CD14-positive monocyte (primary cell): ENCODE measurements around the gene TSNAX. TPM values are rescaled to one million over a fixed set of nuclear protein-coding genes. Genes with fewer than 3 reads are reported as not detected.

ENCODE experiments used
- DNase-seq, 3 donors: peaks; one replicate each; pipeline ENCODE4 v3.0.0-alpha.2; 2011 to 2022
- H2AFZ ChIP-seq: 2 replicates; pipeline ENCODE4 v1.6.0; 2012; ENCODE audit warnings: mild to moderate bottlenecking, low read depth, low read length, inconsistent platforms; ENCODE audit not compliant: insufficient read depth, poor library complexity, severe bottlenecking
- H3K27ac ChIP-seq, 2 donors: 1 replicate in 1 of 2; 2 replicates in 1 of 2; pipeline ENCODE4 v1.5.1; 2012 to 2013; ENCODE audit warnings: low read length in 2 of 2, control low read depth in 1 of 2, inconsistent platforms in 1 of 2, low read depth in 1 of 2, mild to moderate bottlenecking in 1 of 2
- H3K27me3 ChIP-seq, 2 donors: one replicate each; pipeline versions ENCODE4 v1.6.0 to v1.6.1; 2011 to 2013; ENCODE audit warnings: low read length in 2 of 2; ENCODE audit not compliant: control insufficient read depth in 2 of 2, insufficient read depth in 2 of 2
- H3K36me3 ChIP-seq, 2 donors: replicated peaks in 1 of 2; 1 replicate in 1 of 2; 2 replicates in 1 of 2; pipeline versions ENCODE4 v1.5.1 to v1.6.1; 2012 to 2013; ENCODE audit warnings: low read length in 2 of 2, control low read depth in 1 of 2, inconsistent platforms in 1 of 2, mild to moderate bottlenecking in 1 of 2; ENCODE audit not compliant: insufficient read depth in 2 of 2, control insufficient read depth in 1 of 2
- H3K4me1 ChIP-seq, 2 donors: 1 replicate in 1 of 2; 2 replicates in 1 of 2; pipeline versions ENCODE4 v1.5.1 to v1.6.1; 2012 to 2013; ENCODE audit warnings: low read length in 2 of 2, control low read depth in 1 of 2, inconsistent platforms in 1 of 2, mild to moderate bottlenecking in 1 of 2, moderate library complexity in 1 of 2; ENCODE audit not compliant: insufficient read depth in 2 of 2, control insufficient read depth in 1 of 2
- H3K4me2 ChIP-seq: replicated peaks from 2 replicates; pipeline ENCODE3; 2012; ENCODE audit warnings: low read length, moderate library complexity, mild to moderate bottlenecking; ENCODE audit not compliant: poor library complexity, severe bottlenecking; ENCODE audit errors: extremely low read depth
- H3K4me3 ChIP-seq, 3 experiments: fragments of 200-600 bp in 1 of 3; sonication (generic) in 1 of 3; replicated peaks in 1 of 3; 1 replicate in 2 of 3; 2 replicates in 1 of 3; pipeline ENCODE4 v1.5.1; 2011 to 2013; ENCODE audit warnings: low read length in 3 of 3, mild to moderate bottlenecking in 3 of 3, control low read depth in 2 of 3, low read depth in 2 of 3, inconsistent platforms in 1 of 3, moderate library complexity in 1 of 3
- H3K79me2 ChIP-seq: 2 replicates; pipeline ENCODE4 v1.6.0; 2012; ENCODE audit warnings: mild to moderate bottlenecking, control low read depth, inconsistent platforms, low read length, moderate library complexity; ENCODE audit not compliant: insufficient read depth
- H3K9ac ChIP-seq: 2 replicates; pipeline ENCODE4 v1.6.0; 2017; ENCODE audit warnings: low read length, mild to moderate bottlenecking; ENCODE audit not compliant: insufficient read depth, poor library complexity, severe bottlenecking
- H3K9me3 ChIP-seq, 2 donors: replicated peaks in 1 of 2; 1 replicate in 1 of 2; 2 replicates in 1 of 2; pipeline versions ENCODE4 v1.5.1 to v1.6.1; 2012 to 2013; ENCODE audit warnings: low read length in 2 of 2, control low read depth in 1 of 2; ENCODE audit not compliant: control insufficient read depth in 1 of 2, insufficient read depth in 1 of 2
- H4K20me1 ChIP-seq: 2 replicates; pipeline ENCODE4 v1.6.0; 2012; ENCODE audit warnings: mild to moderate bottlenecking, low read length, control low read depth, moderate library complexity; ENCODE audit not compliant: insufficient read depth
- H3K27ac Mint-ChIP-seq, 7 donors: one replicate each; pipeline ENCODE4 v1.8.0; 2020; ENCODE audit warnings: mild to moderate bottlenecking in 7 of 7, mixed read lengths in 7 of 7, moderate library complexity in 6 of 7, inconsistent platforms in 2 of 7
- H3K27me3 Mint-ChIP-seq, 3 donors: one replicate each; pipeline ENCODE4 v1.8.0; 2021 to 2022; ENCODE audit warnings: low read depth in 3 of 3, mild to moderate bottlenecking in 3 of 3, mixed read lengths in 3 of 3, moderate library complexity in 3 of 3, inconsistent platforms in 1 of 3
- H3K36me3 Mint-ChIP-seq, 2 donors: one replicate each; pipeline ENCODE4 v1.8.0; 2020; ENCODE audit warnings: mixed read lengths in 2 of 2, inconsistent platforms in 1 of 2, mild to moderate bottlenecking in 1 of 2
- H3K4me1 Mint-ChIP-seq: one replicate; pipeline ENCODE4 v1.8.0; 2020; ENCODE audit warnings: mild to moderate bottlenecking, mixed read lengths
- H3K4me3 Mint-ChIP-seq, 2 donors: one replicate each; pipeline ENCODE4 v1.8.0; 2020; ENCODE audit warnings: mild to moderate bottlenecking in 2 of 2, mixed read lengths in 2 of 2, moderate library complexity in 1 of 2
- H3K9me3 Mint-ChIP-seq, 7 donors: one replicate each; pipeline ENCODE4 v1.8.0; 2020 to 2022; ENCODE audit warnings: mixed read lengths in 7 of 7, mild to moderate bottlenecking in 6 of 7, moderate library complexity in 6 of 7, inconsistent platforms in 2 of 7
- WGBS: methylation state at CpG from one replicate; pipeline ENCODE4 v1.1.5; 2013; ENCODE audit warnings: missing lambda C conversion rate; ENCODE audit not compliant: insufficient coverage; 5-methylcytosine and 5-hydroxymethylcytosine counted together
- intact Hi-C, 2 donors: fragments of 100-400 bp; cut with micrococcal nuclease; formaldehyde crosslinking; loops; one replicate each; pipeline versions ENCODE4 v1.15.0 to v1.15.1; 2023
- polyA plus RNA-seq, 3 donors: library from polyadenylated mRNA; depleted of rRNA in 1 of 3; unstranded in 2 of 3; stranded (reverse) in 1 of 3; fragments of 300-500 nt in 2 of 3; fragments of >200 nt in 1 of 3; fragmentation: Illumina TruSeq in 2 of 3; gene quantifications; 1 replicate in 2 of 3; 2 replicates in 1 of 3; pipeline ENCODE4 v1.2.3, GENCODE V29; 2012 to 2021
- TF ChIP-seq, protein P1 (sequence below): fragments of 200-600 bp; IDR thresholded peaks from one replicate; pipeline ENCODE4 v1.8.0; 2022; ENCODE audit warnings: antibody characterized with exemption, mild to moderate bottlenecking

The TSNAX gene
- polyA plus RNA-seq, 3 donors, result 15.6 to 86.9 (median 82.0) TPM

DNA sequence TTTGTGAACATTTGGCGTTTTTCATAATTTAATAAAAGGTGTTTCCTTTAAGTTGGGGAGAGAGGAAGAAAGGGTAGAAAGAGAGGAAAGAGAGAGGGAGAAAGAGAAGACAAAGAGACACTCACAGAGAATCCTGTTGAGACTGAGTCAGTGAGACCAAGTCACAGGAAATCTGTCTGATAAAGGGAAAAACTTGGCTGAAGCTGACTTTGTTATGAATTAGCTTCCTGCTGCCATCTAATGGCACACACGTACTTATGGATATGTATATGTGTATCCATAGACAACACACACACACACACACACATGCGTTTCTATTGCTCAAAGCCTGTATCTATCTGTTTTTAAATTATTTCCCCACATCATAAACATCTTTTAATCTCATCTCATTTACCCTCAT, 55.6 kb downstream of the TSNAX start:
- H3K79me2 ChIP-seq, result no peaks in the 10 kb centered on the region
- no peaks in the 10 kb centered on the region for H4K20me1 ChIP-seq
- no peaks in the 10 kb centered on the region for H3K36me3 ChIP-seq
- no peak overlapping the region for H3K27ac ChIP-seq
- no peaks in the 10 kb centered on the region for H3K9me3 ChIP-seq
- Mint-ChIP-seq H3K4me1 (peaks cover 6% of the 10 kb centered on the region), H3K36me3 (no peaks in the 10 kb centered on the region), H3K27ac (peak overlapping the region in 2 of 7 donors; percentile 1 to 6), H3K4me3 (no peak overlapping the region), H3K27me3 (peaks cover 0 to 2% (median 2%) of the 10 kb centered on the region in 3 donors), H3K9me3 (no peaks in the 10 kb centered on the region)
- no peak overlapping the region for H3K4me3 ChIP-seq
- no peak overlapping the region for H3K9ac ChIP-seq
- no peaks in the 10 kb centered on the region for H3K27me3 ChIP-seq
- intact Hi-C loops, result no loop called here
- peaks cover 0 to 5% of the 10 kb centered on the region in 2 donors for H3K4me1 ChIP-seq
- no peak overlapping the region for H2AFZ ChIP-seq
- TF ChIP-seq, protein P1, sequence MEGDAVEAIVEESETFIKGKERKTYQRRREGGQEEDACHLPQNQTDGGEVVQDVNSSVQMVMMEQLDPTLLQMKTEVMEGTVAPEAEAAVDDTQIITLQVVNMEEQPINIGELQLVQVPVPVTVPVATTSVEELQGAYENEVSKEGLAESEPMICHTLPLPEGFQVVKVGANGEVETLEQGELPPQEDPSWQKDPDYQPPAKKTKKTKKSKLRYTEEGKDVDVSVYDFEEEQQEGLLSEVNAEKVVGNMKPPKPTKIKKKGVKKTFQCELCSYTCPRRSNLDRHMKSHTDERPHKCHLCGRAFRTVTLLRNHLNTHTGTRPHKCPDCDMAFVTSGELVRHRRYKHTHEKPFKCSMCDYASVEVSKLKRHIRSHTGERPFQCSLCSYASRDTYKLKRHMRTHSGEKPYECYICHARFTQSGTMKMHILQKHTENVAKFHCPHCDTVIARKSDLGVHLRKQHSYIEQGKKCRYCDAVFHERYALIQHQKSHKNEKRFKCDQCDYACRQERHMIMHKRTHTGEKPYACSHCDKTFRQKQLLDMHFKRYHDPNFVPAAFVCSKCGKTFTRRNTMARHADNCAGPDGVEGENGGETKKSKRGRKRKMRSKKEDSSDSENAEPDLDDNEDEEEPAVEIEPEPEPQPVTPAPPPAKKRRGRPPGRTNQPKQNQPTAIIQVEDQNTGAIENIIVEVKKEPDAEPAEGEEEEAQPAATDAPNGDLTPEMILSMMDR, result no peak
- peak in 1 of 3 donors; percentile 5 for DNase-seq
- no CpG with 5 or more reads among the region's 3 CpGs for WGBS
- no peak overlapping the region for H3K4me2 ChIP-seq

DNA sequence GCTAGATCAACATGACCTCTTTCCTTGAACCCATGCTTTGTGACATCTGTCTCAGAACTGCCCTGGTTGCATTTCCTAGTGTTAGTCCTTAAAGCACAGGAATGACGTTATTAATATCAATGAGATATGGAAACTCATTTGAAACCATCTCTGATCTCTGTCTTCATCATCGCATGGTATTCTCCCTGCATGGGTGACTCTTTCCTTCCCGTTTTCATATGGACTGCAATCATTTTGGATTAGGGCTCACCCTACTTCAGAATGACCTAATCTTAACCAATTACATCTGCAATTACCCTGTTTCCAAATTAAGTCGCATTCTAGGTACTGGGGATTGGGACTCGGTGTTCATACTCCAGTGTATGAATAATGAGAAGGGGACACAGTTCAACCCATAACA, 56.5 kb downstream of the TSNAX start:
- no peak overlapping the region for H2AFZ ChIP-seq
- H3K79me2 ChIP-seq, result no peaks in the 10 kb centered on the region
- Mint-ChIP-seq H3K27ac (no peak overlapping the region), H3K27me3 (peaks cover 2% of the 10 kb centered on the region in 3 donors), H3K4me3 (no peak overlapping the region), H3K4me1 (peaks cover 6% of the 10 kb centered on the region), H3K9me3 (no peaks in the 10 kb centered on the region), H3K36me3 (no peaks in the 10 kb centered on the region)
- no peak overlapping the region for H3K9ac ChIP-seq
- intact Hi-C loops, result no loop called here
- DNase-seq, result peak in 1 of 3 donors; percentile 12
- H3K4me3 ChIP-seq, result no peak overlapping the region
- H3K4me1 ChIP-seq, result peaks cover 0 to 5% of the 10 kb centered on the region in 2 donors
- H3K4me2 ChIP-seq, result no peak overlapping the region
- no peaks in the 10 kb centered on the region for H3K27me3 ChIP-seq
- no peaks in the 10 kb centered on the region for H3K36me3 ChIP-seq
- no peaks in the 10 kb centered on the region for H3K9me3 ChIP-seq
- no peak overlapping the region for H3K27ac ChIP-seq
- 63% methylated on average over 1 of the region's 5 CpGs for WGBS
- TF ChIP-seq, protein P1, result no peak
- H4K20me1 ChIP-seq, result no peaks in the 10 kb centered on the region
